ENCODE data around the gene ERCC5. TPM values are rescaled to one million over a fixed set of nuclear protein-coding genes. Genes with fewer than 3 reads are reported as not detected.

The ERCC5 gene
- total and polyA plus RNA-seq, 11 donors, result 22.4 to 61.7 (median 31.4) TPM

- TF ChIP-seq POLR2A (IDR thresholded peaks at IDR 0.05), result no peak
- TF ChIP-seq, protein P1, sequence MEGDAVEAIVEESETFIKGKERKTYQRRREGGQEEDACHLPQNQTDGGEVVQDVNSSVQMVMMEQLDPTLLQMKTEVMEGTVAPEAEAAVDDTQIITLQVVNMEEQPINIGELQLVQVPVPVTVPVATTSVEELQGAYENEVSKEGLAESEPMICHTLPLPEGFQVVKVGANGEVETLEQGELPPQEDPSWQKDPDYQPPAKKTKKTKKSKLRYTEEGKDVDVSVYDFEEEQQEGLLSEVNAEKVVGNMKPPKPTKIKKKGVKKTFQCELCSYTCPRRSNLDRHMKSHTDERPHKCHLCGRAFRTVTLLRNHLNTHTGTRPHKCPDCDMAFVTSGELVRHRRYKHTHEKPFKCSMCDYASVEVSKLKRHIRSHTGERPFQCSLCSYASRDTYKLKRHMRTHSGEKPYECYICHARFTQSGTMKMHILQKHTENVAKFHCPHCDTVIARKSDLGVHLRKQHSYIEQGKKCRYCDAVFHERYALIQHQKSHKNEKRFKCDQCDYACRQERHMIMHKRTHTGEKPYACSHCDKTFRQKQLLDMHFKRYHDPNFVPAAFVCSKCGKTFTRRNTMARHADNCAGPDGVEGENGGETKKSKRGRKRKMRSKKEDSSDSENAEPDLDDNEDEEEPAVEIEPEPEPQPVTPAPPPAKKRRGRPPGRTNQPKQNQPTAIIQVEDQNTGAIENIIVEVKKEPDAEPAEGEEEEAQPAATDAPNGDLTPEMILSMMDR (IDR thresholded peaks at IDR 0.05), result no peak
- ATAC-seq (peak; percentile 95 to 97 (median 96)), DNase-seq (peak; percentile 56 to 86 (median 76))
- Histone ChIP-seq H3K36me3 (no peaks in the 10 kb centered on the region), H3K27me3 (no peaks in the 10 kb centered on the region), H3K4me3 (no peak overlapping the region), H3K27ac (peak overlapping the region in 10 of 12 donors; percentile 41 to 89 (median 60)), H3K4me1 (peaks cover 0 to 21% (median 8%) of the 10 kb centered on the region in 12 donors), H3K9me3 (no peaks in the 10 kb centered on the region)
- intact Hi-C loops (cut with DNase I), result no loop called here
- 54 to 62% (median 58%) methylated on average over 6 of the region's 6 CpGs for WGBS, 4 donors
Observed at GRCh38 chr13:102897371-102898138, 51.7 kb downstream of the ERCC5 start.

DNA sequence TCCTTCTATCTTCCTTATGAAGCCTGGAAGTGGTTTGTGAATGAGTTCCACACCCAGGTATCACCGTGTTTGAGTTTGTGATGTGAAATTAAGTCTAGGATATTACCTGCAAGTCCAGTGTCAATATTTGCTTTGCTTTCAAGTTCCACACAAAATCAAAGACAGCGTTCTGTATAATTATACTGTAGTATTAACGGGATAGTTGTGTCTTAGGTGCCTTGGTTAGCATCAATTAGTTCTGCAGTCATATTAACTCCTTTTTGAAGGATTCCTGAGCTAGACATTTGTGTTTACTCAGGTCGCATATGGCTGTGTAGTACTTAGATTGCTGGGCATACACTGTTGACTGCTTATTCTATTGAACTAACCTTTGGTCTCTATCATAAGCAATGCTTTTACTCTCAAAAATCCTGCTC lies 54.4 kb downstream of the ERCC5 start:
- Histone ChIP-seq H3K4me3 (no peak overlapping the region), H3K36me3 (no peaks in the 10 kb centered on the region), H3K27me3 (no peaks in the 10 kb centered on the region), H3K27ac (no peak overlapping the region), H3K4me1 (peaks cover 0 to 21% (median 8%) of the 10 kb centered on the region in 12 donors), H3K9me3 (no peaks in the 10 kb centered on the region)
- no peak for DNase-seq
- ATAC-seq, result no peak
- intact Hi-C loops (cut with DNase I), result no loop called here
- no peak for TF ChIP-seq POLR2A (IDR thresholded peaks at IDR 0.05)
- TF ChIP-seq, protein P1 (IDR thresholded peaks at IDR 0.05), result no peak
- WGBS, 4 donors, result 88 to 92% (median 89%) methylated on average over 4 of the region's 4 CpGs

DNA sequence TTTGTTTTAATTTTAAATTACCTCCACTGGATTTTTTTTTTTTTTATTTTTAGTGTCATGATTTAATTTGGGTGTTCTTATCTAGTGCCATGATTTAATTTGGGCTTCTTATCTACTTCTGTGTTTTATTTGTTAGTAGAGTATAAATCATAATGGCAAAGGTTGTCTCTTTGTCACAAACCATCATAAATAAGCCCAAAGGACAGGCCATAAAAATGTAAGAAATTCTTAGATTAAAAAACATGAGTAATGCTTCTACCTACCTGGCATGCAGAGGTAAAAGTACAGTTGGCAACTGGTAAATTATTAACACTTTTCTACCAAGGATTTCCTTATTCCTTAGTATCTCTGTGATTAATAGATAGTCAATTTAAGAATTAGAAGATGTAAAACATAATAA lies 55.2 kb downstream of the ERCC5 start:
- Histone ChIP-seq H3K27ac (no peak overlapping the region), H3K9me3 (no peaks in the 10 kb centered on the region), H3K4me3 (no peak overlapping the region), H3K4me1 (peaks cover 0 to 21% (median 8%) of the 10 kb centered on the region in 12 donors), H3K27me3 (no peaks in the 10 kb centered on the region), H3K36me3 (no peaks in the 10 kb centered on the region)
- no peak for ATAC-seq
- no peak for TF ChIP-seq POLR2A (IDR thresholded peaks at IDR 0.05)
- TF ChIP-seq, protein P1 (IDR thresholded peaks at IDR 0.05), result no peak
- no peak for DNase-seq
- intact Hi-C loops (cut with DNase I), result no loop called here

- intact Hi-C loops (cut with DNase I), result no loop called here
- Histone ChIP-seq H3K27ac (peak overlapping the region in 1 of 12 donors; percentile 49), H3K36me3 (no peaks in the 10 kb centered on the region), H3K9me3 (no peaks in the 10 kb centered on the region), H3K4me3 (no peak overlapping the region), H3K4me1 (peaks cover 0 to 21% (median 8%) of the 10 kb centered on the region in 12 donors), H3K27me3 (no peaks in the 10 kb centered on the region)
- ATAC-seq (no peak), DNase-seq (no peak)
- TF ChIP-seq, protein P1 (IDR thresholded peaks at IDR 0.05), result no peak
- TF ChIP-seq POLR2A (IDR thresholded peaks at IDR 0.05), result no peak
- WGBS, 4 donors, result 82 to 92% (median 91%) methylated on average over 5 of the region's 5 CpGs
Observed at GRCh38 chr13:102901615-102902305, 55.9 kb downstream of the ERCC5 start.

All from heart left ventricle (tissue), 16 donors.